Upper lobe of right lung (tissue), 1 donor: ENCODE measurements around the gene SEMA3E. TPM values are rescaled to one million over a fixed set of nuclear protein-coding genes. Genes with fewer than 3 reads are reported as not detected.

Experiments used
- ATAC-seq: fragments of 200-7000 bp; cut with Tn5 transposase; one replicate; pipeline ENCODE4 v1.9.1; 2020; ENCODE audit warnings: mild to moderate bottlenecking, moderate library complexity
- DNase-seq: peaks from one replicate; pipeline ENCODE4 v3.0.0-alpha.2; 2020
- H3K27ac ChIP-seq: fragments of 200-600 bp; one replicate; pipeline ENCODE4 v1.8.0; 2022
- H3K27me3 ChIP-seq: fragments of 200-600 bp; one replicate; pipeline ENCODE4 v1.8.0; 2022; ENCODE audit warnings: mild to moderate bottlenecking
- H3K36me3 ChIP-seq: fragments of 200-600 bp; one replicate; pipeline ENCODE4 v1.8.0; 2022
- H3K4me1 ChIP-seq: fragments of 200-600 bp; one replicate; pipeline ENCODE4 v1.8.0; 2022
- H3K4me3 ChIP-seq: fragments of 200-600 bp; one replicate; pipeline ENCODE4 v1.8.0; 2022; ENCODE audit warnings: mild to moderate bottlenecking
- H3K9me3 ChIP-seq: fragments of 200-600 bp; one replicate; pipeline ENCODE4 v1.8.0; 2022
- intact Hi-C: fragments of 100-400 bp; cut with DNase I; formaldehyde crosslinking; loops from one replicate; pipeline ENCODE4 v1.11.0; 2022
- total RNA-seq: library from RNA; stranded (reverse); fragmentation: NEBNext Ultra II Directional; extraction: Animal tissue kit (Norgen Biotek cat#: 25700); gene quantifications from one replicate; pipeline ENCODE4 v1.2.1, GENCODE V29; 2021
- TF ChIP-seq, protein P1 (sequence below): fragments of 200-600 bp; IDR thresholded peaks from one replicate; pipeline ENCODE4 v1.8.0; 2022; ENCODE audit warnings: antibody characterized with exemption
- donor health status: DM: no; HTN: yes; CAD: no; lungs with severe emphysema.

SEMA3E gene
- total RNA-seq, 1 donor from 2014 or later, result 11.9 TPM

DNA sequence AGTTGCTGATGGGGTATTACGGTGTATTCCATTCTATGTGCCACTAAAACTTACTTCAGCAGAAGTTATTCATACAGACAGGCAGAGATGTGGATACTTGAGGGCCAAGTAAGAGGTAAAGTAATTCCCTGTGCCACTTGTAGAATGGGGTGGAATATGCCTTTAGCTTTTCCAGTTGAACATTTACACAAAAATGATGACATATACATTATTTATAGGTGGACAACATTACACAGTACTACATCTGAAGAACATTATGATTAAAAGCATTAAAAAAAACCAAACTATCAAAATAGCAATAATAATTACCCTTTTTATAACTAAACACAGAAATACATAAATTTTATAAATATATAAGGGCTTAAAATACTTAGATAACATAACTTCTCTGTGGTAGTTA, 3.5 kb upstream of the SEMA3E start:
- H3K4me3 ChIP-seq, result no peak overlapping the region
- DNase-seq (no peak), ATAC-seq (no peak)
- intact Hi-C loops, result no loop called here
- no peaks in the 10 kb centered on the region for H3K36me3 ChIP-seq
- H3K4me1 ChIP-seq, result no peaks in the 10 kb centered on the region
- H3K9me3 ChIP-seq, result no peaks in the 10 kb centered on the region
- no peak overlapping the region for H3K27ac ChIP-seq
- TF ChIP-seq, protein P1, sequence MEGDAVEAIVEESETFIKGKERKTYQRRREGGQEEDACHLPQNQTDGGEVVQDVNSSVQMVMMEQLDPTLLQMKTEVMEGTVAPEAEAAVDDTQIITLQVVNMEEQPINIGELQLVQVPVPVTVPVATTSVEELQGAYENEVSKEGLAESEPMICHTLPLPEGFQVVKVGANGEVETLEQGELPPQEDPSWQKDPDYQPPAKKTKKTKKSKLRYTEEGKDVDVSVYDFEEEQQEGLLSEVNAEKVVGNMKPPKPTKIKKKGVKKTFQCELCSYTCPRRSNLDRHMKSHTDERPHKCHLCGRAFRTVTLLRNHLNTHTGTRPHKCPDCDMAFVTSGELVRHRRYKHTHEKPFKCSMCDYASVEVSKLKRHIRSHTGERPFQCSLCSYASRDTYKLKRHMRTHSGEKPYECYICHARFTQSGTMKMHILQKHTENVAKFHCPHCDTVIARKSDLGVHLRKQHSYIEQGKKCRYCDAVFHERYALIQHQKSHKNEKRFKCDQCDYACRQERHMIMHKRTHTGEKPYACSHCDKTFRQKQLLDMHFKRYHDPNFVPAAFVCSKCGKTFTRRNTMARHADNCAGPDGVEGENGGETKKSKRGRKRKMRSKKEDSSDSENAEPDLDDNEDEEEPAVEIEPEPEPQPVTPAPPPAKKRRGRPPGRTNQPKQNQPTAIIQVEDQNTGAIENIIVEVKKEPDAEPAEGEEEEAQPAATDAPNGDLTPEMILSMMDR, result no peak
- H3K27me3 ChIP-seq, result no peaks in the 10 kb centered on the region

DNA sequence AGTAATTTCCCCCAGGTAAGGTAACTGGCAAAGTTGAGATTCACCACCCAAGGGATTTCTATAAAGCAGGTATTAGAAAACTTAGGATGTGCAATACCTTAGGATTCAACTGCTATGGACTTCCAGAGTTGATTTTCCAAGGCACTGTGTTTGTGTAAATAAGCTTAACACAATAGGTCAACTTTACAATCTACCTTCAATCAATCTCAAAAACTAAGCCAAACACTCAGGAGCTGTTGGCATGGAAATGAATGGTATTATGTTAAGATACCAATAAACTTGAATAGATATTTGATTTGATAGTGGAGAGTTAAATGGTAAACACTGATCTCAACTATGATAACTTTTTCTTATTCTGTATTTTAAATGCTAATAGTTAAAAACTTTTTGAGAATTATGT, 762 bp upstream of the SEMA3E start:
- Histone ChIP-seq H3K27me3 (no peaks in the 10 kb centered on the region), H3K4me1 (no peaks in the 10 kb centered on the region), H3K36me3 (no peaks in the 10 kb centered on the region), H3K4me3 (no peak overlapping the region), H3K27ac (no peak overlapping the region), H3K9me3 (no peaks in the 10 kb centered on the region)
- ATAC-seq (no peak), DNase-seq (no peak)
- TF ChIP-seq, protein P1, result no peak
- intact Hi-C loops, result no loop called here

DNA sequence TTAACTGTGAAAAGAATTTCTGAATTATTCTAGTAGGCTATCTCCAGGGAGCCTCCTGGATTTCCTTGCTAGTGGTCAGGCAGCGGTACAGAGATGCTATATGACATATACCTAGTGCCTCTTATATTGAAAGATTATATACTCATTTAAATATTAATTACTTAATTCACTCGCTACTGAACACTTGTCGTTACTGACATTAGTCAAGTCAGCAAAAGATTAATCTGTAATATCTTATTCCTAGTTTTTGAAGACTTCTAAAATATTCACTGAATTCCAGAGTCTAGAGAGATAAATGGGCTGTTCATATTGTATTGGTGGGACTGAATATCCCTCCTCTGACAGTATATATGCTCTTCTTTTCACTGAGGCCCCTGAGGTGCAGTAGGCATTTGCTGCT, 2.9 kb downstream of the SEMA3E start:
- ATAC-seq (no peak), DNase-seq (no peak)
- Histone ChIP-seq H3K9me3 (no peaks in the 10 kb centered on the region), H3K4me3 (no peak overlapping the region), H3K27ac (no peak overlapping the region), H3K36me3 (no peaks in the 10 kb centered on the region), H3K27me3 (no peaks in the 10 kb centered on the region), H3K4me1 (no peaks in the 10 kb centered on the region)
- intact Hi-C loops, result no loop called here
- TF ChIP-seq, protein P1, result no peak

DNA sequence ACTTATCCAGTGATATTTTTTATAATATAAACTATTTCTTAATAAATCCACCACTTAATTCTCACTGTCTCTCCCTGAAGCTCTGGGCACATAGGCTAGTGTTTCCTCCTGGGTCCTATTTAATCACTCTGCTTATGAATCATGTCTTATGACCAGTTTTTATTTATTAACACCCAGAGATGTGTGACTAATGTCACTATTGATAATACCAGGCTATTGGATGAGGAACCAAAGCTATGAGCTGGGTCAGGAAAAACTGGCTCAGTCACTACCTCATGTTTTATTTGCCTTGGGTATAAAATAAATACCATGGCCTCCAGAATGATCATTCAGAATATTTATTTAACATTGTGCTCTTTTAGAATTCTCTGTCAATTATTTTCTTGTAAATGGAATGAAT, 5.2 kb downstream of the SEMA3E start:
- Histone ChIP-seq H3K27ac (no peak overlapping the region), H3K27me3 (no peaks in the 10 kb centered on the region), H3K4me3 (no peak overlapping the region), H3K36me3 (no peaks in the 10 kb centered on the region), H3K9me3 (no peaks in the 10 kb centered on the region), H3K4me1 (no peaks in the 10 kb centered on the region)
- TF ChIP-seq, protein P1, result no peak
- DNase-seq (no peak), ATAC-seq (no peak)
- intact Hi-C loops, result no loop called here

DNA sequence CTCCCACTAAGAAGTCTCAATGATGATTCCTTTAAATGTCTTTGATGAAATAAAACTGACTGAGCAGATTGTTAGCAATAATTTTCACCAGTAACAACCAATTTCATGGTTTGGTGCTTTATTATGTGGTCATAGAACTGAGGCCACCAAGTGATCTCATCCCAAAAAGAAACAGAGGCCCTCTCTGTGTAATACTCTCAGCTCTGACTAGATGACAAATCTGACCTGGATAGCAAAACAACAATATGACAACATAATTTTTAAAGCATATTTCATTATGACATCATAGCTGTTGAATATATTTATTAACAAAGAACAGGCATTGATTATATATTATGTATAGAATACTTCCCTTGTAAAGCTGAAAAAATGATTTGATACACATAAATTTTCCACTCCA, 5.9 kb downstream of the SEMA3E start:
- no peaks in the 10 kb centered on the region for H3K4me1 ChIP-seq
- no peak overlapping the region for H3K4me3 ChIP-seq
- intact Hi-C loops, result no loop called here
- DNase-seq, result no peak
- no peaks in the 10 kb centered on the region for H3K27me3 ChIP-seq
- H3K27ac ChIP-seq, result no peak overlapping the region
- ATAC-seq, result no peak
- no peaks in the 10 kb centered on the region for H3K36me3 ChIP-seq
- no peaks in the 10 kb centered on the region for H3K9me3 ChIP-seq
- TF ChIP-seq, protein P1, result no peak
